Astrocyte of the hippocampus (primary cell): ENCODE results near the gene FFAR4.

Source experiments
- DNase-seq: peaks from one replicate; pipeline ENCODE4 v3.0.0; 2011; ENCODE audit warnings: low read depth, low spot score

The FFAR4 gene

DNA sequence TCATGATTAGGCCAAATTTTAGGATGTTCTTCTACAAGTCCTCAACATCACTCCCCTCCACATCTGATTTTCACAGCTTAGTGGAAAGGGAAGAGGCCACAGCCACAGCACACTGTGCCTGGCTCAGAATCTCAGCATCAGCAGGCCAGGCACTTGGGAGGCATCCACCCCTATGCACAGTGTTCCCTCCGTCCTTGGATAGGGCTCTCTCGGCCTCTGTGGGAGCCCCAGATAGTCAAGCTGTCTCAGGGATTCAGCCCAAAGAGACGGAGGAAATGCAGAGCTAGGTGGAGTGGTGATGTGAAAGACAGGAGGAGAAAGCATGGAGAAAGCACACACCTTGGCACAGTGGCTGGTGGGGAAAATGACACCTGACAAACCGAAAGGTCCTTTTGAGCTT, 33.3 kb downstream of the FFAR4 start:
- DNase-seq = no peak

DNA sequence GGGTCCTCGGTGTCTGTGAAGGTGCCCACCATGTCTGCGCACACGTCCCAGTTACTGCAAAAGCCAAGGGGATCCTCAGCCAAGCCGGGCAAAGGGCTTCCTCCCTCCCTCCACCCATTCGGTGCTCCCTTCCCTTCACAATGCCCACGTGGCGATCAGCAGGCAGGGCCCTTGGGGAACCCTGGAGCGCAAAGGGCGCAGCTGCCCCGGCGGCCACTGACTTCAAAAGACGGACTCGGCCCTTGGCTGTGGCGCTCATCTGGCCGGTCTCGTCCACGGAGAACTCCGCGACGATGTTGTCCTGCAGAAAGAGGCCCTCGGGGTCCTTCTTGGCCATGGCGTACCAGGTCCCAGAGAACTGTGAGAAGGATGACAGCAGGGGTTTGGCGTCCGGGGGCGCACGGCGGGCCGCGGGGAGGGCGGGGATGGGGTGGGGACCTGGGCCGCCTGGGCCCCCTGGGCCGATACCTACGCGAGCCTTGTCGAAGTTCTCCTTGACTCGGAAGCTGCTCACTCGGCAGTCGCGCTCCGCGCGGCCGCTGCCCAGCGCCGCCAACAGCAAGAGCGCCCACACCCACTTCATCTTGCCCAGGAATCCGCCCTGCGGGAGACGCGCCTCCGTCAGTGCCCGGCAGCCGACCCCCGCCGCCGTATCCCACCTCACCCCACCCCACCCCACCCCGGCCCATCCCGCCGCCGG, 34.1 kb downstream of the FFAR4 start:
- peak; percentile 73 for DNase-seq

DNA sequence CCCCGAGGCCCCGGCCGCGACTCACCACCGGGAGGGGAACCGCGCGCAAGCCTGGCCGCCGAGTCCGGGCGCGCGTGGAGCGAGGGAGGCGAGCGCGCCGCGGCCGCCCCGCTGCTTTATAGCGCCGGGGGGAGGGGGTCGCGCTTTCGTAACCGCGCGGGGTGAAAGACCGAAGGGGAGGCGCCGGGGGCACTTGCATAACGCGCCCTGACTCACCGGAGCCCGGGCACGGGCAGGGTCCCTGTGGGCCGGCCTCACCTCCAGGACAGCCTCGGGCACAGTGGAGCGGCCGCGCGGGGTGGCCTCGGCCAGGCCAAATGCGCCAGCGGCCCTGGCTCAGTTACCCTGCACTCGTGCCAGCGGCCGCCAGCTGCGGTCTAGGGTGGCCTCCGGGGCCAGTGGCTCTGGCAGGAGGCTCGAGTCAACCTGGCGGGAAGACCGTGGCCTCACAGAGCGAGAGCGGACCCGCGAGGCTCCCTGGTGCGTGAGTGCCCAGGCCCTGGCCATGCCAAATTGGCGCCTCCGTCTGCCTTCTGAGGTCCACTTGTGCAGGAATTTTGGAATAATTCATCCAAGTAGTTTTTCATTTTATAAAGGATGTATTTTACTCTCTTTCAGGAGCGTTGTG, 34.8 kb downstream of the FFAR4 start, which contains the start of gene RBP4:
Gene RBP4 (minus strand): TSS at position 90 of the 628 bp plus-strand sequence. CDS start 207 bp downstream, outside the sequence.
- DNase-seq = peak; percentile 44

- DNase-seq = no peak
Measured at GRCh38 chr10:93601774-93602162, 35.3 kb downstream of the FFAR4 start.

GRCh38 chr10:93603023-93603422, 36.6 kb downstream of the FFAR4 start:
- DNase-seq = no peak

DNA sequence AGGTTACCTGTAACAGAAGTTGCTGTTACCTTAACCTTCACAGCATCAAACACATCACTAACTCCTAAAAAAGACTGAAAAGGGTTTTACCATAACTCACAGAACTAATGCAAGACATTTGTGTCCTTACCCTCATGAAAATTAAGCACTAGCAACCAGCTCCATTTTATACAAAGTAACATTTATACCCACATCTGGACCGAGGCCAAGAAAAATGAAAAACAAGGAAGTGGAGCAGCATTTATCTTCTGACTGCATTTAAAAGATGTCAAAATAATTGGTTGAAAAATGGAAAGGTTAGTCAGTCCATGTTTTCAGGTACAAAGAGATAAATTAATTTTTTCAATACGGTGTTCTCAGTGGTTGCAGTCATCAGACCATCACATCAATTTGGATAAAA, 37.7 kb downstream of the FFAR4 start:
- DNase-seq = no peak

GRCh38 chr10:93608421-93608820, 42.0 kb downstream of the FFAR4 start:
- no peak for DNase-seq

GRCh38 chr10:93612311-93612710, 45.8 kb downstream of the FFAR4 start, which contains the start of gene PDE6C:
Gene PDE6C, plus strand, starts transcription at chr10:93612537. Its CDS starts 189 bp downstream, at chr10:93612726.
- DNase-seq = no peak

DNA sequence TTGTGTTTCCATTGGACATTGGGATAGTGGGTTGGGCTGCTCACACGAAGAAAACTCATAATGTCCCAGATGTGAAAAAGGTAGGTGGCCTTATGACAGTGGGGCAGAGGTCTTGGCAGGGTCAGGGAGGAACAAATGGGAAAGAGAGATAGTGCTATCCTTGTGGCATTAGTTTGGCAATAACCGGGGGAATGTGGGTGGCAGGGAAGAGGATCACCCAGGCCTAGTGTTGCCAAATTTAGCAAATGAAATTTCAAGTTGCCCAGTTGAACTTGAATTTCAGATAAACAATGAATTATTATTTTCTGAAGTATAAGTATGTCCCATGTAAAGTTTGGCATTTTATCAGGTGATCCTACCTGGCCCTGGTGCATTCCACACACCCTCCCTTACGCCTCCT, 46.7 kb downstream of the FFAR4 start:
- no peak for DNase-seq

GRCh38 chr10:93614101-93614825, 47.8 kb downstream of the FFAR4 start:
- no peak for DNase-seq

GRCh38 chr10:93615576-93616235, 49.2 kb downstream of the FFAR4 start:
- DNase-seq = no peak

DNA sequence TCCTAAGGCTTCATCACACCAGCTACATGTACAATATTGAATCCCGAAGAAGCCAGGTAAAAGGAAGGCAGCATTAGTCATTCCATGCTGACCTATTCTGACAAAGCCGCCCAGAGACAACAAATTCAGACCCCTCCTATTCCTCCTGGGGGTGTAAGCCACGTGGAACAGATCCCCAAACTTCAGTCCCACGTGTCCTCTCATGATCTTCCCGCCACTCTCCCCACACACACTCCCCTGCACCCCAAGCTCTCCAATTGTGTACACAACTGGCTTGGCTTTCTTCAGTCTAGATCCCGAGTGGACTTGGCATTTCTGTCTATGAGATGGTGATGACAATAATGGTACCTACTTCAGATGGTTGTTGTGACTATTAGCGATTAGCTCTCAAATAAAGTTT, 54.5 kb downstream of the FFAR4 start:
- no peak for DNase-seq

- no peak for DNase-seq
Measured at GRCh38 chr10:93622942-93623341, 56.5 kb downstream of the FFAR4 start.

- DNase-seq = no peak
Measured at GRCh38 chr10:93628858-93629257, 62.4 kb downstream of the FFAR4 start.

DNA sequence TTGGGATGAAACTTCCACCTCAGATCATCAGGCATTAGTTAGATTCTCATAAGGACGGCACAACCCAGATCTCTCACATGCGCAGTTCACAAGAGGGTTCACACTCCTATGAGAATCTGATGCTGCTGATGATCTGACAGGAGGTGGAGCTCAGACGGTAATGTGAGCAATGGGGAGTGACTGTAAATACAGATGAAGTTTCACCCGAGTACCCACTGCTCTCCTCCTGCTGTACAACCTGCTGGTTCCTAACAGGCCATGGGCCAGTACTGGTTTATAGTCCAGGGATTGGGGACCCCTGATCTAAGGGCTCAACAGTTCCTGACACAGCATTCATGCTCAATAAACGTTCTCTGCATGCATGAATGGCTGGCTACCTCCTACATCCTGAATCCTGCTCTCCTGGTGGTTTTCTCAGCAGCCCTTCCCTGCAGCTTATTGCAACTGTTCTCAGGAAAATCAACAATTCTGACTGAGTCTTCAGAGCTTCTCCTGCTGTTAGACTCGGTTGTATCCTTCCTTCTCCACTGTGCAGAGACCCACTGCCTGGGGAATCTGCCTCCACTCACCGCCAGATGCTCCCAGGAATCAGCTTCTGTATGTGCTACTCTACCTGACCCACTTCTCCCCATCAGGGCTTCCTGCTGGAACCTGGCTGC, 63.3 kb downstream of the FFAR4 start:
- no peak for DNase-seq

GRCh38 chr10:93630625-93631557, 64.4 kb downstream of the FFAR4 start:
- DNase-seq = no peak
